Epidermal melanocyte (primary cell): ENCODE results near the gene ITPR1.

Experiments
- DNase-seq: peaks from one replicate; pipeline ENCODE4 v3.0.0; 2011; ENCODE audit warnings: low spot score; ENCODE audit not compliant: insufficient read length

The ITPR1 gene

DNA sequence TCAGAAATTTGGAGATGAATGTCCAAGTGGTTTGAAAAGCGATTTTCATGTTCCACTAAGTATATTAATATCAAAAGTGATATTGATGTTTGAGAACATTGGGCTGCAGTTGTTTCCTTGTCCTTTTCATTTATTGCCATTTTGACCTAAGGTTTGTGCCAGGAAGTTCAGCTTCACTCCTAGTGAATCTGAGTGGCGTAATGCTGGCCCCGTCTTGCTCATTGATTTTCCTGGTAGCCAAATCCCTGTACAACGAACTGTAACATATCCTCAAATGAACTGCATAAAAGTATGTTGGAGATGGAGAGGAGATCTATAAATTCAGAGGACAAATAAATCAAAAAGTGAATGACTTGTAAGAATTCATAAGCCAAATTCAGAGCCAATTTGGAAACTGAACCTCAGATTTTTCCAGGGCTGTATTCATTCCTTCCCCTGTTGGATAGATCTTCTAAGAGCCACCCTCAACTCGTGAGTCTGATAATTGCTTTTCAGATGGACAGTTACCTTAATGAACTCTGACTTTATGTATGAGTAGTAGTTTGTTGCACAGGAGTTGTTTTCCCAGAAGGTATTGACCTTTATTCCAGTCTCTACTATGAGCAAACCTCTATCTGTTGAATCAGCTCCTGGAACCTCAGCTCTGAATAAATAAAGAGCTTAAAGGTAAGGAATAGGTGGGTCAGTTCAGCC, 72.8 kb downstream of the ITPR1 start:
- no peak for DNase-seq

DNA sequence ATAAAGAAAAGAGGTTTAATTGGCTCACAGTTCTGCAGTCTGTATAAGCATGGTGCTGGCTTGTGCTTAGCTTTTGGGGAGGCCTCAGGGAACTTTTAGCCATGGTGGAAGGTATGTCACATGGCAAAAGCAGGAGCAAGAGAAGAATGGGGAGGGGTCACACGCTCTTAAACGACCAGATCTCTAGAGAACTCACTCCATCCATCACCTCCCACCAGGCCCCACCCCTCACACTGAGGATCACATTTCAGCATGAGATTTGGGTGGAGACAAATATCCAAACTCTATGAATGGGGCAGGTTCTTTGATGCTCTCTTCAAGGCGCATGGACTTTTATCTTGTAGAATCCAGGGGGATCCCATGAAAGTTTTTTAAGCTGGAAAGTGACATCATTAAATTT, 75.7 kb downstream of the ITPR1 start:
- no peak for DNase-seq

DNA sequence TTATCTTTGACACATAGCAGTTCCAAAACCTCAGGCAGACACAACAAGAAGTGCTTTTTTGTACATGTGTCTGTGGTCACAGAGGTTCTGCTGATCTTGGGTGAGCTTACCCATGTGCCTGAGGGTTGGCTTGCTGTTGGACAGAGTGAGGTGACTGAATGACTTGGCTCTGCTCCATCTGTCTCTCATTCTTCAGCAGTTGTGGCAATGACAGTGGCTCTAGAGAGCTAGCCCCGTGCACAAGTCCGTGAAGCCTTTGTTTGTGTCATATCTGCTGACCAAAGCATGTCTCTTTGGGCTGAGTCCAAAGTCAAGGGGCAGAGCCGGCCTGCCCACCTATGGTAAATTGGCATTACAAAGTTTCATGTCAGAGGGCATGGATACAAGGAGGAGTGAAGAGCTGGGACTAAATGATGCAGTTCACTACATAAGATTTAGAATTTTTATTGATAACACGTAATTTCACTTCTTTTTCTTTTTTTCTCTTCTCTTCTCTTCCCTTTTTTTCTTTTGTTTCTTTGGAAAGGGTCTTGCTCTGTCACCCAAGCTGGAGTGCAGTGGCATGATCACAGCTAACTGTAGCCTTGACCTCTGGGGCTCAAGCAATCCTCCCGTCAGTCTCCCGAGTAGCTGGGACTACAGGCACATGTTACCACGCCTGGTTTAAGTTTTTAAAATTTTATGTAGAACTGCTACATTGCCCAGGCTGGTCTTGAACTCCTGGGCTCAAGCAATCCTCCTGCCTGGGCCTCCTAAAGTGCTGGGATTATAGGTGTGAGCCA, 77.9 kb downstream of the ITPR1 start:
- no peak for DNase-seq

DNA sequence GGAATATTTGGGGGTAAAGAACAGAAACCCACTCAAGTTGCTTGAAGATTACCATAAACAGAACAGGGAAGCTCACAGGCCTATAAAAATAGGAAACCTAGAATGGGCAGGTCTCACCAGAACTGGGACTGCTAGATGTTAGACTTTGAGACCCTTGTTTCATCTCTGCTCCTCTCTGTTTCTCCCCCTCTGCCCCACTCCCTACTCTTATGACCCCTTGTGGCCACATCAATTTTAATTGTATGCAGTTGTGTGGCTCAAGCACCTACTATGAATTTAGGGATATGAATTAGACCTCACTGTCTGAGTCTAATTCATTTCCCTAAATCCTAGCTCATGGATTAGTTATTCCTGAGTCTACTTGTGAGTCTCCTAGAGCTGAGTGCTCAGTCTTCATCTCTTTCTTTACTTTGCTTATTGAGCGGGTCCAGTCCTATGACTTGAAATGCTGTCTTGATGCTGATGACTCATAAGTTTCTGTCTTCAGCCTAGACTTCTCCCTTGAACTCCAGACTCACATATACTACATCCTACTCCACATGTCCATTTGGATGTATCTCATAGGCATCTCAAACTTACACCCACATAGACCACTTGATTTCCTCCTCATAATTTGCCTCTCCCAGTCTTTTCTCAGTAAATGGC, 78.7 kb downstream of the ITPR1 start:
- no peak for DNase-seq

DNA sequence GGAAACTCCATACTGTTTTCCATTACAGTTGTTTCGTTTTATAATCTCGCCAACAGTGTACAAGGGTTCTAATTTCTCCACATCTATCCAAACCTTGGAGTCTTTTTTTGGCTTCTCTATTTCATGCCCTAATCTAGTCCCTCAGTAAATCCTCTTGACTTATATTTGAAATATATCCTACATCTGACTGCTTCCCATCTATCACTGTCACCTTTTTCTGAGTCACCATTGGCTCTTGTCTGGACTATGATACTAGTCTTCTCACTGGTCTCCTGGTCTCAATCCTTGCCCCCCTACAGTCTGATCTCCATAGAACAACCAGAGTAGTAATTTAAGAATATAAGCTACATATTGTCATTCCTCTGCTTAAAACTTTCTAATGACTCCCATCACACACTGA, 80.0 kb downstream of the ITPR1 start:
- no peak for DNase-seq

DNA sequence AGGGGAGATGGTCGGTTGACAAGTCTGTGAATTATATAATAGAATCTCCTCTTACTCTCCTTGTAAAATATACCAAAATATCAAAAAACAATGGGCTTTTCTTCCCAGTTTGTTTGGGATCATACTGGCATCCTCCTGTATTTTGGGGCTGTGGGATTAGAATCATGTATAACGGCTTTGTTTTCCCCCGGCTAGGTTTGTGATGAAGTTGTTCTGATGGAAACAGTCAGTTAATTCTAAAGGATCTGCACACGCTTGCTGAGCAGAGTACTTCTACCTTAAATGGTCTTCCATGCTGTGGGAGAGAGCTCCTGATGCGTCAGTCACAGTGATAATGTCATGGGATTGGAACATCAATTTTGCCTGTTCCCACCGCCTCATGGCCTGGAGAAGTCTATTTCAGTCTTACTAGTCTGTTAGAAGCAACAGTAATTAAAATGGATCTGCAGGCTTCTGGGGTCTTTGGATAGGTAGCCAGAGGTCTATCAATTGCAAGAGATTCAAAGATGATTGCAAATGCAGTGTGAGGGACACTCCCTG, 81.3 kb downstream of the ITPR1 start:
- DNase-seq: no peak

DNA sequence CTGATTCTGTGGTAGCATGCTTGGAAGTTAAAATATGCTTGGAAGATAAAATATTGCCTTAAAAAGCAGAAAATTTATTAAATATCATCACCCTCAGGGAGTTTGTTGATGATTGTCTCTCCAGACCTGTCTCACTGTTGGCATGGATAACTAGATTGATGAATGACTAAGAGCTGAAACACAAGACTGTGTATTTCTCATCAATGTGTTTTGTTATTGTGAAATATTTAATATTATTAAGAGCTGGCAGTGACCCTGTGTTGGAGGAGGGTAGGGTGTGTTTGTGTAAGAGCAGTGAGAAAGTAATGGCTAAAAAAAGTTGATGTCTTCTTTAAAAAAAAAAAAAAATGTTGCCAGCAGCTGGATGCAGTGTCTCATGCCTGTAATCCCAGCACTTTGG, 82.2 kb downstream of the ITPR1 start:
- no peak for DNase-seq

DNA sequence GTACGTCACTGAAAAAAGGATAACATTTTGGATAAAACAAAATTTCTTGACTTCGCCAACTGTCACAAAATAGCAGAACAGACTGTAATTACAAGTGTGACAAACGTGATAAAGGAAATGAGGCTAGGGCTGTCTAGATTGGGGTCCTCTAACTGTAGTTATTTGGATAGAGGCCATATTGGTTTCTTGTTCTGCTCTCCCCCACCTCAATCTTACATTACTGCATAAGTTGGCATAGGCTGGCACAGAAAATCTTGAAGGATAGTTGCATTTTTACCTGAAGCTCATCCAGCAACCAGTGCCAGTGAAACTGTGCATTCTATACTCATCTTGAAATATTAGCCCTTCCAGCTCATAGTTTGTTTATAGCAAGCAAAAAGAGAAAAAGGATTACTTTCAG, 84.6 kb downstream of the ITPR1 start:
- DNase-seq: no peak

DNA sequence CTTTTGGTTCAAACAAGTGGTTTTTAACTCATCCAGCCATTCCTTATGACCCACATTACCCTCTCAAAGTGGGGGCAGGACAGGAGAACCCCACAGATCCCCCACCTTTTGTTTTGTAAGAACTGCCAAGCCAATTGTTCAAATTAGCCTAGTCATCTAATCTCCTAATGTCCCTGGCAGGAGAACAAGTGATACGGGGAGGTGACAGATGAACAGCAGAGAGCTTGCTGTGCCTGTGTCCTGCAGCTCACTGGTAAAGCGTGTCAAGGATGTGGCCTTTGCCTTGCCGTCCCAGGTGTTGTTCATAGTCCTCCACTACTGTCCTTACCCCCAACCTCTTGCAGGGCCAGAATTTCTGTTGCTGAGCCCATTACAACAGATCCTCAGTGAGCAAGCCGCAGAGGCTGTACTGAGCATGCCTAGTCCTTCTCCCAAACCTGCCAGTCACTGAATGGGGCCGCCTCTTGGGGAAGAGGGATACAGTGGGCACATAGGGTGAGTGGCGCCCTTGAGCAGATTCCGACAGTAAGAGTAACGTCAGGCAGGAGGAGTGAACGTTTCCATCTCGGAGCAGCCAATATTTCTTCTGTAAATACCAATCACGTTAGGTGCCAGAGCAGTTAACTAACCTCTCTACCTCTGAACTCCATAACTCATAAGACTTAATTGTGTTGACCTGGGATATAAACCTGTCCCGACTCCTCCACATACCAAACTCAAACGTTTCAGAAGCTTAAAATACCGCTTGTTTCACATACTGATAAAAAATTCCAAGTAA, 87.4 kb downstream of the ITPR1 start:
- DNase-seq: no peak

DNA sequence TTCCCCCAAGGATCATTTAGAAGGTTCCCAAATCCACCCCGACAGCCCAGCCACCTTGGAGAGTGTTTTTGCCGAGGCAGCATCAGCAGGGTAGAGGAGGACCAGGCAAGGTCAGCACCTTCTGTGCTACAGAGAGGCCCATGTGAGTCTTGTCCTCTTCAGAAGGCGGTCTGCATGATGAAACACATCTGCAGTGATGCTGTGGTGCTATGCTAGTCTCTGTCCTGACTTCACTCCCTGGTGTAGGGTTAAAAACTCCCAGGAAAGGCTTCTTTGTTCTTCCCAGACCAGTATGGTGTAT, 87.9 kb downstream of the ITPR1 start:
- no peak for DNase-seq

DNA sequence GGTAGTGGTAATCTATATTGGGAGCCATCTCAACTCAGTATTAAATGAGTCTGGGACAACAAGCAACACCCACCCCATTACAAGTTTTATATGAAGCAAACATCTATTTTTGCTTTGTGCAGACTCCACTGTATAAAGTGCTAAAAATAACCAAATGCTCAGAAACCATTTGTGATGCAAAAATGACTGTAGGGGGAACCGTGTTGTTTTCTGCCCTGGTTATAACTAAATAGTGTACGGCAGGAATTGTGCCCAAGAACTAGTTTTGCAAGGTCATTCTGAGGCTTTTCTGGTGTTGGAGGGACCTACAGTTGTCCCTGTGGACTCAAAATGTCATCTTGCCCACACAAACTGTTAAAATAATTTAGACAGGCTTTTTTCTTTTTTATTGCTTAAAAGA, 88.3 kb downstream of the ITPR1 start:
- no peak for DNase-seq

DNA sequence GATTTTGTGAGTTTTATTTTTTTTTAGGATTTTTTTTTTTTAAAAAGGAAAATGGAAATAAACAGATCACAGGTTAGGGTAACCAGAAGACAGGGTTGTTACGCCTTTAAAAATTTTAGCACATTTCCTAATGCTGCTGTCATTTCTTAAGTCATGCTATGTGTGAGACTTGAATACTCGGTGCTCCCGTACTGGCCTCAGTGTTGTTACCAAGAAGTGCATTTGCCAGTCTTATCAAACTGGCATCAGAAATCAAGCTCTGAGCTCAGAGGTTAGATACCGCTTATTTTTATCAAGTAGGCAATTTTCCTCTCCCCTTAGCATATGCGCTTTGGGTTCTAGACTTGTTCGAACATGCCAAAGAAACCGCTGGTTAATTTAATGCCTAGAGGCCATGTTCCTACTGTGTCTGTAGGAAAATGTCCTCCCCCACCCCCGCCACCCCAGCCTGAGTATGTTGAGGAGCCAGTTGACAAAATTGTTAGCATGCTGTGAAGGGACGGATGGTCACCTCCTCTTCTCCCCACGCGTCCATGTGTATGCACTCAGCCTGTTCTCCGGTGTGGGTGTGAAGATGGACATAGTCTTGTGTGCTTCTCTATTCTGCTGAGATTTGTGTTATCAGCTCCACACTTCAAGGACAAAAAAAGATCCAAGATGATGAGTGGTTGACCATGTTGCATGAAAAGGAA, 88.9 kb downstream of the ITPR1 start:
- DNase-seq: no peak

DNA sequence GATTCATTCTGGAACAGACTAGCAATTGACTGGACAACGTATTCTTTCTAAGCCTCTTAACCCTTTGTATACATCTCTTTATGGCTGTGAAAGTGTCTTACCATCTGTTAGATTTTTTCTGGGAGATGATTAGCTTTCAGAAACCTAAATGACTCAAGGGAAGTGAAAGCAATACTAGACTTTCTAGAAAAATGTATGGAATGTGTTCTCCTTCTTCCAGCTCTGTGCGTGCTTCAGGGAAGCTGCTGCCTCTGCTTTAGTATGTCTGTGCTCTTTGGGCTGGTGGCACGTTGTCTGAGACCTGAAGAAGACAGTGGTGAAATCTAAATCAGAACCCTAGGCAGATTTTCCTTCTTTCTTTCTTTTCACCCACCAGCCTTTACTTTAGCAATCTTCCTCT, 89.5 kb downstream of the ITPR1 start:
- DNase-seq: peak; percentile 33

DNA sequence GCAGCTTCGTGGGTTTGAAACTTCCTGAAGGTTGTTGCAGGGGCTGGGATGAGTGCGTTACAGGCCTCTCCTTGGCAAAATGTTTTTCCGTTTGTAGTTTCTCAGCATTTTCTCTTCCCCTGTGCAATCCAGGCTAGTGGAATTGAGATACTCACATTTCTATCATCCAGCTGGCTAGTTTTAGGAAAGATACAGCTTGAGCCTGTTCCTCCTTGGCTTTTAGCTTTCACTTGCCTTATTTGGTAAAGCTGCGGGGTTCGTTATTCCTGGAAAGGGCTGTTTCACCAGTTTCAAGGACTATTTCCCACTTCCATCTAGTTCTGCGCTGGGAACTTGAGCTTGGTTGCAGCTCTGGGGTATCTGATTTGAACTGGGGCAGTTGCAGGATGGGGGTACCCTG, 90.3 kb downstream of the ITPR1 start:
- no peak for DNase-seq

DNA sequence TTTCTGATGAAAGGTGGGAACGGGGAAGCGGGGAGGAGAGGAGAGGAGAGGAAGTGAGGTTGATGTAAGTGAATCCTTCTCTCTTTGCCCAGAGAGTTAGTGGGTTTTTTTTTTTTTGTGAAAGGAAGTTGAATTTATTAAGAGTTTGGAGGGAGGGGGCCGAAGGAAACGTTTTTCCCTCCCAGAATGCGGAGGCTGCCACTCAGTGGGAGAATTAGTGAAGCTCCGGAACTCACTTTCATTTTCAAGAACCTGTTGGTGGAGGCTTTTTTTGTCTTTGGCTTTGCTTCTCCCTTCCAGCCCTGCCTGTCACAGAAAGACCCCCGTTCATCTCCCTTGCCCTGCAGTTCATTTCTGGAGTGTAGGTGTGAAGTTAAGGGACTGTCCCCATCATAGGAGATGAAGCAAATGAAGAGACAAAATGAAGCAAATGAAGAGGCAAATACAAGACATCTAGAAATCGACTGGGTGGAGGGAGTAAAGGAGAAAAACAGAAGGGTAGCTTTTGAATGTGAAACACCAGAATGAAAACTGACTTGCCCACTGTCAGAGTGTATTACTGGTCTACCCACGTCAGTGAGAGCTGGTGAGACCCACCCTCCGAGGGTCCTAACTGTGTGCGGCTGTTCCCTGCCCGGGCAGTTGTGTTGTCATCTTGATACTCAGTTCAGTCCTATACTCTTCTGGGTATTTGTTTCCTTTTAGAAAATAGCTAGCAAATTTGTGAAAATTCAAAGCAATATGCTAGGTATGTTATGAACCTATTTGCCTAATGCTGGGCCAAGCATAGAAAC, 91.5 kb downstream of the ITPR1 start:
- DNase-seq: no peak

DNA sequence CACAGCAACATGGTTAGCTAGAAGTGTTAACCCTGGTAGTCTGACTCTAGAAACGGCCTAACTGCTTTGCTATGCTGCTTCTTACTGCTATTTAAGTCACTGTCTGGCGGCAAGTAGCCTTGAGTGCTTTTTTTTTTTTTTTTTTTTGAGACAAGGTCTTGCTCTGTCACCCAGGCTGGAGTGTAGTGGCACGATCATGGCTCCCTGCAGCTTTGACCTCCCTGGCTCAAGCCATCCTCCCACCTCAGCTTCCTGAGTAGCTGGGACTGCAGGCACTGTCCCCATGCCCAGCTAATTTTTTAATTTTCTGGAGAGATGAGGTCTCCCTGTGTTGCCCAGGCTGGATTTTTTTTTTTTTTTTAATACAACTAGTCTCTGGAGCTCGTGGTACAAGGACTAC, 93.2 kb downstream of the ITPR1 start:
- no peak for DNase-seq

DNA sequence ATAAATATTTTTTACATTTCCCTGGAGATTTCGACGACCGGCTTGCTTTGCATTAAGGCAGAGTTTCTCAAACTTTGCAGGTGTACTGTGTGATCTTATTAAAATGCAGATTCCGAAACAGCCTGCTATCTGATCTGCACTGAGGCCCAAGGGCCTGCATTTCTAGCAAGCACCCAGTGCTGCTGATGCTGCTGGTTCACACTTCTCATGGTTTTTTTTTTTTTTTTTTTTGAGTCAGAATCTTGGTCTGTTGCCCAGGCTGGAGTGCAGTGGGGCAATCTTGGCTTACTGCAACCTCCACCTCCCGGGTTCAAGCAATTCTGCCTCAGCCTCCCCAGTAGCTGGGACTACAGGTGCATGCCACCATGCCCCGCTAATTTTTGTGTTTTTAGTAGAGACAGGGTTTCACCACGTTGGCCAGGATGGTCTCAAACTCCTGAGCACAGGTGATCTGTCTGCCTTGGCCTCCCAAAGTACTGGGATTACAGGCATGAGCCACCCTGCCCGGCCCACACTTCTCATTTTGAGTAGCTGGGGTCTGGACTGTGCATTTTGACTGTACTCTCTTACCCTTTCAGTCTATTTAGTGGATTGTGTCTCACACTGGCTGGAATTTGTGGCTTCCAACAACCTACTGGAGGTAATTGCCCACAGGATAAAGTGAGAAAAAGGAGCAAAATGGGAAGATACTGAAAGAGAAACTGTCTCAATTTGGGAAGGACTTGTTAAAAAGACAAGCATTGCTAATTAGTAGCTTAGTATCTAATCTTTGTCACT, 94.1 kb downstream of the ITPR1 start:
- DNase-seq: no peak

DNA sequence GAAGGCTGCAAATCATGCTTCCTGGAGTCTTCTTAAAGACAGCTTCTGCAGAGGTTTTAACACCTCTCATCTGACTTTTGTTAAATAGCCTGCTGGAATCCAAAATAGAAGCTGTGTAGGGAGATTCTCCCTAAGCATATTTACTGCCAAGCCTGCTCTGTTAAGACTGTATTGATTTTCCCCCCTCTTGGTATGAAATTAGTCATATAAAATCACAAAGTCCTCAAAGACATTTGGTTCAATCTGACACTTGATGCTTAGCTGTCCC, 94.6 kb downstream of the ITPR1 start:
- DNase-seq: no peak

DNA sequence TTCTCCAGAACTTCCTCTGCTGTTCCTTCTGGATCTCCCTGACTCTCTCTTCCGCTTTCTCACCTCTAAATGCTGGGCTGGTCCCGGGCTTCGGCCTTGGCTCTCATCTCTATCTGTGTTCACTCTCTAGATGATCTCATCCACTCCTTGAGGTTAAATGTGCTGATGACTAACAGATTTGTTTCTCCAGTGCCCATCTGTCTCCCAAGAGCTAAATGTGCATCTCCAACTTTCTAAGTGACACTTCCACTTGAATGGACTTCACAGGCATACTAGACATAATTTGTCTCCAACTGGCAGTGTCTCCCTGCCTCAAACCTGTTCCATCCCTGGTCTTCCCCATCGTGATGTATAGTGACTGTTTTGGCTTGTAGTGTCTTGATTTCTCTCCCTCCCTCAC, 95.3 kb downstream of the ITPR1 start:
- DNase-seq: no peak
